Peyer's patch (tissue), 4 donors: ENCODE data around the gene FNBP1L.

ENCODE experiments used
- CTCF ChIP-seq, 6 experiments: fragments of 450-650 bp in 4 of 6; fragments of 200-600 bp in 2 of 6; sonication (generic) in 1 of 6; IDR thresholded peaks; one replicate each; pipeline ENCODE4 v1.5.1; 2017 to 2019; ENCODE audit warnings: antibody characterized with exemption in 6 of 6, mild to moderate bottlenecking in 3 of 6, moderate library complexity in 1 of 6
- POLR2A ChIP-seq, 2 donors: fragments of 450-650 bp; IDR thresholded peaks; one replicate each; pipeline ENCODE4 v1.5.1; 2017; ENCODE audit warnings: antibody characterized with exemption in 2 of 2, mild to moderate bottlenecking in 2 of 2, moderate library complexity in 2 of 2

- TF ChIP-seq CTCF (IDR thresholded peaks at IDR 0.05) (no peak), POLR2A (IDR thresholded peaks at IDR 0.05) (no peak)
Measured at GRCh38 chr1:93603106-93603505, 155.2 kb downstream of the FNBP1L start.
